ENCODE measurements around the gene CDKN1A.
A peak's percentile ranks its signal among the peaks of the same experiment; 100 is the strongest.

Gene CDKN1A

DNA sequence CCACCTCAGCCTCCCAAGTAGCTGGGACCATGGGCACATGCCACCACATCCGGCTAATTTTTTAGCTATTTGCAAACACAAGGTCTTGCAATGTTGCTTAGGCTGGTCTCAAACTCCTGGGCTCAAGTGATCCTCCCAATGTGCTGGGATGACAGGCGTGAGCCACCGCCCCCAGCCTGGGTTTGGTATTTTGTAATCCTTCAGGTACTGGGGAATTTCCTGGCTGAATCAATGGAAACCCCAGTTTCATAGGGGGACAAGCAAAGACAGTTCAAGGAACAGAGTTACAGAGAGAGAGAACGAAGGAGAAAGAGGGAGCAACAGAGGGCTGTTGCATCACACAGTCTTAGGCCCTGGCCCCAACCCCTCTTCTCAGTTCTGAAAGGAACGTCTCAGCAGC lies 54.8 kb downstream of the CDKN1A start:
- ChIA-PET CTCF (interaction anchor here (0.7 to 2.7 kb wide), 9 partner anchors 9 to 119 kb away, joined by 3 to 19 read pairs (median 4); no protein-coding TSS in a partner anchor), POLR2A (no interaction called here)
- no peaks in the 10 kb centered on the region for H3K4me1 ChIP-seq (ENCODE audit: control insufficient read depth, insufficient read depth, low read length)
- TF ChIP-seq SCRT2 (tag by site-specific recombination; IDR thresholded peaks at IDR 0.05) (peak; percentile 60), MZF1 (tag by site-specific recombination; IDR thresholded peaks at IDR 0.05; ENCODE audit: borderline replicate concordance) (no peak), ZNF433 (tag by site-specific recombination; IDR thresholded peaks at IDR 0.05; ENCODE audit: low read depth) (no peak)
- no peaks in the 10 kb centered on the region for H3K9me3 ChIP-seq (ENCODE audit: control insufficient read depth, insufficient read depth, low read depth, low read length)
- H3K36me3 ChIP-seq (ENCODE audit: control insufficient read depth in 2 of 2, insufficient read depth in 1 of 2, low read length in 2 of 2) = no peaks in the 10 kb centered on the region
- H3K27ac ChIP-seq (ENCODE audit: extremely low read depth, low read depth, low read length) = no peak overlapping the region
- H3K4me3 ChIP-seq (ENCODE audit: low read depth, low read length) = no peak overlapping the region

DNA sequence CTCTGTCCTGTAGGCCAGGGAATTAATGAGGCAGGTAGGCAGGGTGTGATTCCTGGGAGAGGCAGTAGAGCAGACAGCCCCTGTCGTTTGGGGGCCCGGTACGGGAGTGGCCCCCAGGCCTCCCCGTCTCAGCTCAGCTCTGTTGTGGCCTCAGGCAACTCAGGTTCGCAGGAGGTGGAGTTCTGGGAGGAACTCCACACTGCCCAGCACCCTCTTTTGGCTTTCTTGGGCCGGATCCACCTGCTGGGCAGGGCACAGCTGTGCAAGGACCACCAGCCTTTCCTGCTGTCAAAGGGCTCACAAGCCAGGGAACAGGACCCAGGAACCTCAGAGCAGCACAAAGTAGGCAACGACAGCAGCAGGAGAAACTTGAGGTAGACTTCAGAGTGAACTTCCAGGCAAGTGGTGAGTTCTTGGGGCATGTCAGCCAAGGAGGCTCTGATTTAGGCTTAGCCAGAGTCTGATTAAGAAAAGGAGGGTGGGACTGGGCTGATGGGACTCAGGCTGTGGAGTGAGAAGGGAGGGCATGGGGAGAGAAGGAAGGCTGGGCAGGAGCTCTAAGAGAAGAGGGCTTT lies 56.1 kb downstream of the CDKN1A start:
- ChIA-PET CTCF (interaction anchor here (0.6 to 2.7 kb wide), 7 partner anchors 10 to 131 kb away, joined by 5 to 16 read pairs (median 6); no protein-coding TSS in a partner anchor), POLR2A (no interaction called here)
- Histone ChIP-seq H3K36me3 (ENCODE audit: control insufficient read depth in 2 of 2, insufficient read depth in 1 of 2, low read length in 2 of 2) (no peaks in the 10 kb centered on the region), H3K4me1 (ENCODE audit: control insufficient read depth, insufficient read depth, low read length) (no peaks in the 10 kb centered on the region), H3K9me3 (ENCODE audit: control insufficient read depth, insufficient read depth, low read depth, low read length) (no peaks in the 10 kb centered on the region), H3K4me3 (ENCODE audit: low read depth, low read length) (no peak overlapping the region), H3K27ac (ENCODE audit: extremely low read depth, low read depth, low read length) (no peak overlapping the region)
- no peak for TF ChIP-seq ZEB2 (tag by site-specific recombination; IDR thresholded peaks at IDR 0.05)
- TF ChIP-seq ZNF175 (tag by site-specific recombination; IDR thresholded peaks at IDR 0.05) = no peak
- no peak for TF ChIP-seq KLF16 (tag by site-specific recombination; IDR thresholded peaks at IDR 0.05)
- TF ChIP-seq ZNF19 (tag by site-specific recombination; IDR thresholded peaks at IDR 0.05; ENCODE audit: low read depth) = no peak
- TF ChIP-seq ZSCAN16 (tag by site-specific recombination; IDR thresholded peaks at IDR 0.05) = no peak
- TF ChIP-seq ZNF202 (tag by site-specific recombination; IDR thresholded peaks at IDR 0.05; ENCODE audit: borderline replicate concordance) = no peak
- no peak for TF ChIP-seq ZNF837 (tag by site-specific recombination; IDR thresholded peaks at IDR 0.05)
- TF ChIP-seq ZFP41 (tag by site-specific recombination; IDR thresholded peaks at IDR 0.05; ENCODE audit: borderline replicate concordance) = no peak
- no peak for TF ChIP-seq ZNF843 (tag by site-specific recombination; IDR thresholded peaks at IDR 0.05)
- TF ChIP-seq, protein P1, sequence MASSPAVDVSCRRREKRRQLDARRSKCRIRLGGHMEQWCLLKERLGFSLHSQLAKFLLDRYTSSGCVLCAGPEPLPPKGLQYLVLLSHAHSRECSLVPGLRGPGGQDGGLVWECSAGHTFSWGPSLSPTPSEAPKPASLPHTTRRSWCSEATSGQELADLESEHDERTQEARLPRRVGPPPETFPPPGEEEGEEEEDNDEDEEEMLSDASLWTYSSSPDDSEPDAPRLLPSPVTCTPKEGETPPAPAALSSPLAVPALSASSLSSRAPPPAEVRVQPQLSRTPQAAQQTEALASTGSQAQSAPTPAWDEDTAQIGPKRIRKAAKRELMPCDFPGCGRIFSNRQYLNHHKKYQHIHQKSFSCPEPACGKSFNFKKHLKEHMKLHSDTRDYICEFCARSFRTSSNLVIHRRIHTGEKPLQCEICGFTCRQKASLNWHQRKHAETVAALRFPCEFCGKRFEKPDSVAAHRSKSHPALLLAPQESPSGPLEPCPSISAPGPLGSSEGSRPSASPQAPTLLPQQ (tag by site-specific recombination; IDR thresholded peaks at IDR 0.05) = no peak
- no peak for TF ChIP-seq RBAK (tag by site-specific recombination; IDR thresholded peaks at IDR 0.05)
- TF ChIP-seq, protein P2, sequence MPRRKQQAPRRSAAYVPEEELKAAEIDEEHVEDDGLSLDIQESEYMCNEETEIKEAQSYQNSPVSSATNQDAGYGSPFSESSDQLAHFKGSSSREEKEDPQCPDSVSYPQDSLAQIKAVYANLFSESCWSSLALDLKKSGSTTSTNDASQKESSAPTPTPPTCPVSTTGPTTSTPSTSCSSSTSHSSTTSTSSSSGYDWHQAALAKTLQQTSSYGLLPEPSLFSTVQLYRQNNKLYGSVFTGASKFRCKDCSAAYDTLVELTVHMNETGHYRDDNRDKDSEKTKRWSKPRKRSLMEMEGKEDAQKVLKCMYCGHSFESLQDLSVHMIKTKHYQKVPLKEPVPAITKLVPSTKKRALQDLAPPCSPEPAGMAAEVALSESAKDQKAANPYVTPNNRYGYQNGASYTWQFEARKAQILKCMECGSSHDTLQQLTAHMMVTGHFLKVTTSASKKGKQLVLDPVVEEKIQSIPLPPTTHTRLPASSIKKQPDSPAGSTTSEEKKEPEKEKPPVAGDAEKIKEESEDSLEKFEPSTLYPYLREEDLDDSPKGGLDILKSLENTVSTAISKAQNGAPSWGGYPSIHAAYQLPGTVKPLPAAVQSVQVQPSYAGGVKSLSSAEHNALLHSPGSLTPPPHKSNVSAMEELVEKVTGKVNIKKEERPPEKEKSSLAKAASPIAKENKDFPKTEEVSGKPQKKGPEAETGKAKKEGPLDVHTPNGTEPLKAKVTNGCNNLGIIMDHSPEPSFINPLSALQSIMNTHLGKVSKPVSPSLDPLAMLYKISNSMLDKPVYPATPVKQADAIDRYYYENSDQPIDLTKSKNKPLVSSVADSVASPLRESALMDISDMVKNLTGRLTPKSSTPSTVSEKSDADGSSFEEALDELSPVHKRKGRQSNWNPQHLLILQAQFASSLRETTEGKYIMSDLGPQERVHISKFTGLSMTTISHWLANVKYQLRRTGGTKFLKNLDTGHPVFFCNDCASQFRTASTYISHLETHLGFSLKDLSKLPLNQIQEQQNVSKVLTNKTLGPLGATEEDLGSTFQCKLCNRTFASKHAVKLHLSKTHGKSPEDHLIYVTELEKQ (tag by site-specific recombination; IDR thresholded peaks at IDR 0.05; ENCODE audit: borderline replicate concordance) = no peak
- TF ChIP-seq, protein P3, sequence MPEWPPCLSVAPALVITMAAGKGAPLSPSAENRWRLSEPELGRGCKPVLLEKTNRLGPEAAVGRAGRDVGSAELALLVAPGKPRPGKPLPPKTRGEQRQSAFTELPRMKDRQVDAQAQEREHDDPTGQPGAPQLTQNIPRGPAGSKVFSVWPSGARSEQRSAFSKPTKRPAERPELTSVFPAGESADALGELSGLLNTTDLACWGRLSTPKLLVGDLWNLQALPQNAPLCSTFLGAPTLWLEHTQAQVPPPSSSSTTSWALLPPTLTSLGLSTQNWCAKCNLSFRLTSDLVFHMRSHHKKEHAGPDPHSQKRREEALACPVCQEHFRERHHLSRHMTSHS (tag by site-specific recombination; IDR thresholded peaks at IDR 0.05) = no peak
- TF ChIP-seq ZNF10 (tag by site-specific recombination; IDR thresholded peaks at IDR 0.05) = no peak
- TF ChIP-seq ZBTB48 (tag by site-specific recombination; IDR thresholded peaks at IDR 0.05) = no peak
- no peak for TF ChIP-seq ZBTB1 (tag by site-specific recombination; IDR thresholded peaks at IDR 0.05)
- no peak for TF ChIP-seq ZNF626 (tag by site-specific recombination; IDR thresholded peaks at IDR 0.05)
- TF ChIP-seq, protein P4, sequence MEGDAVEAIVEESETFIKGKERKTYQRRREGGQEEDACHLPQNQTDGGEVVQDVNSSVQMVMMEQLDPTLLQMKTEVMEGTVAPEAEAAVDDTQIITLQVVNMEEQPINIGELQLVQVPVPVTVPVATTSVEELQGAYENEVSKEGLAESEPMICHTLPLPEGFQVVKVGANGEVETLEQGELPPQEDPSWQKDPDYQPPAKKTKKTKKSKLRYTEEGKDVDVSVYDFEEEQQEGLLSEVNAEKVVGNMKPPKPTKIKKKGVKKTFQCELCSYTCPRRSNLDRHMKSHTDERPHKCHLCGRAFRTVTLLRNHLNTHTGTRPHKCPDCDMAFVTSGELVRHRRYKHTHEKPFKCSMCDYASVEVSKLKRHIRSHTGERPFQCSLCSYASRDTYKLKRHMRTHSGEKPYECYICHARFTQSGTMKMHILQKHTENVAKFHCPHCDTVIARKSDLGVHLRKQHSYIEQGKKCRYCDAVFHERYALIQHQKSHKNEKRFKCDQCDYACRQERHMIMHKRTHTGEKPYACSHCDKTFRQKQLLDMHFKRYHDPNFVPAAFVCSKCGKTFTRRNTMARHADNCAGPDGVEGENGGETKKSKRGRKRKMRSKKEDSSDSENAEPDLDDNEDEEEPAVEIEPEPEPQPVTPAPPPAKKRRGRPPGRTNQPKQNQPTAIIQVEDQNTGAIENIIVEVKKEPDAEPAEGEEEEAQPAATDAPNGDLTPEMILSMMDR (tag by site-specific recombination; IDR thresholded peaks at IDR 0.05) = no peak
- TF ChIP-seq ZNF146 (tag by site-specific recombination; IDR thresholded peaks at IDR 0.05) = no peak
